HG02610 (cell line): ENCODE data around the gene TMC7.

ENCODE experiments used
- ATAC-seq: cut with Tn5 transposase; IDR thresholded peaks from one replicate; pipeline ENCODE4 v1.9.1; 2021; ENCODE audit warnings: mild to moderate bottlenecking, moderate library complexity; ENCODE audit not compliant: unreplicated experiment

Gene TMC7

GRCh38 chr16:19086322-19087199, 102.8 kb downstream of the TMC7 start:
- no peak for ATAC-seq

GRCh38 chr16:19088341-19088916, 104.7 kb downstream of the TMC7 start:
- no peak for ATAC-seq

DNA sequence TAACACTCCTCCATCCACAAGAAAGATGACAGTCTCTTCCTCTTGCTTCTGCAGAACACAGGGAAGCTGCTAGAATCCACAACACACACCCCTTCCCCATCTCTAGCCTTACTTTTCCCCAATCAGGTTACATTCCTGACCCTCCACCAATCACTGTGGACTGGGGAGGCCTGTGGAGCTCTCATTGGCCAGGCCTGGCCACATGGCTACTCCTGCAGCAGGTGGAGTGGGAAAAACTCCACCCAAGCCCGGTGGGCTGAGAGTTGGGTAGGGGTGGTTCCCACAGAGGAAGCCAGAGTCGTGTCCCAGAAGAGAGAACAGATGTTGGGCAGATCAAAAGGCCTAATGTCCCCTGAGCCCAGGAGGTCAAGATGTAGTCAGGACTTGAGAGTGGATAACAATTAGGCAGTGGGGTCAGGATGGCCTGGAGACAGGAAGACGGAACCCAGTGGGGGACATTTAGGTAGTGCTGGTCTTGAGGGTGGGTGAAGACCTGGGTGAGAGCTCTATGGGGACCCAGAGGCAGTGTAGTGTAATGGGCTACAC, 105.7 kb downstream of the TMC7 start:
- no peak for ATAC-seq

DNA sequence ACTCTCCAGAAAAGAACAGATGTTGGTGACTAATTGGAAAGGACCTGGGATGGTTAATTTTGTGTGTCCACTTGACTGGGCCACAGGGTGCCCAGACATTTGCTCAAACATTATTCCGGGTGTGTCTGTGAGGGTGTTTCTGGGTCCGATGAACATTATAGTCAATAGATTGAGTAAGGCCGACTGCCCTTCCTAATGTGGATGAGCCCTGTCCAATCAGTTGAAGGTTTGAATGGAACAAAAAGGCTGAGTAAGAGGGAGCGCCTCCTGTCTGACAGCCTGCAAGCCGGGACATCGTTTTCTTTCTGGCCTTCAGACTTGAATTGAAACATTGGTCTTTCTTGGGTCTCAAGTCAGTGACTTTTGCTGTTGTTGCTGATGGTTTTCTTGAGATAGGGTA, 107.2 kb downstream of the TMC7 start:
- no peak for ATAC-seq

DNA sequence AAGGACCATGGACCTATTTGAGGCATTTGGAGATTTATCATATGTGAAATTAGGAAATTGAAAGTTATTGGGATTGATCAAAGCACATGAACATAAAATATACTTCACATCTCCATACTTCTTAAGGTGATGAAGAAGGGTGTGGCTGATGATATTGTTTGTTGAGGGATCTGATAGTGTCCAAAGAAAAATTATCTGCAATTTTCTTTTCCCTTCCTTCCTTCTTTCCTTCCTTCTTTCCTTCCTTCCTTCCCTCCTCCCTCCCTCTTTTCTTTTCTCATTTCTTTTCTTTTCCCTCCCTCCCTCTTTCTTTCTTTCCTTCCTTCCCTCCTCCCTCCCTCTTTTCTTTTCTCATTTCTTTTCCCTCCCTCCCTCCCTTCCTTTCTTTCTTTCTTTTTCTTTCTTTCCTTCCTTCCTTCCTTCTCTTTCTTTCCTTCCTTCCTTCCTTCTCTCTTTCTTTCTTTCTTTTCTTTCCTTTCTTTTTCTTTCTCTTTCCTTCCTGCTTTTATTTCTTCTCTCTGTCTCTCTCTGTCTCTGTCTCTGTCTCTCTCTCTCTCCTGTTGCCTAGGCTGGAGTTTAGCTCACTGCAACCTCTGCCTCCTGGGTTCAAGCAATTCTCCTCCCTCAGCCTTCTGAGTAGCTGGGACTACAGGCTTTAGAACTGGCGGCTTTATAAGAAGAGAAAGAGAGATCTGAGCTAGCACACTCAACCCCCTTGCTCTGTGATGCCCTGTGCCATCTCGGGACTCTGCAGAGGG, 109.1 kb downstream of the TMC7 start:
- ATAC-seq: no peak

DNA sequence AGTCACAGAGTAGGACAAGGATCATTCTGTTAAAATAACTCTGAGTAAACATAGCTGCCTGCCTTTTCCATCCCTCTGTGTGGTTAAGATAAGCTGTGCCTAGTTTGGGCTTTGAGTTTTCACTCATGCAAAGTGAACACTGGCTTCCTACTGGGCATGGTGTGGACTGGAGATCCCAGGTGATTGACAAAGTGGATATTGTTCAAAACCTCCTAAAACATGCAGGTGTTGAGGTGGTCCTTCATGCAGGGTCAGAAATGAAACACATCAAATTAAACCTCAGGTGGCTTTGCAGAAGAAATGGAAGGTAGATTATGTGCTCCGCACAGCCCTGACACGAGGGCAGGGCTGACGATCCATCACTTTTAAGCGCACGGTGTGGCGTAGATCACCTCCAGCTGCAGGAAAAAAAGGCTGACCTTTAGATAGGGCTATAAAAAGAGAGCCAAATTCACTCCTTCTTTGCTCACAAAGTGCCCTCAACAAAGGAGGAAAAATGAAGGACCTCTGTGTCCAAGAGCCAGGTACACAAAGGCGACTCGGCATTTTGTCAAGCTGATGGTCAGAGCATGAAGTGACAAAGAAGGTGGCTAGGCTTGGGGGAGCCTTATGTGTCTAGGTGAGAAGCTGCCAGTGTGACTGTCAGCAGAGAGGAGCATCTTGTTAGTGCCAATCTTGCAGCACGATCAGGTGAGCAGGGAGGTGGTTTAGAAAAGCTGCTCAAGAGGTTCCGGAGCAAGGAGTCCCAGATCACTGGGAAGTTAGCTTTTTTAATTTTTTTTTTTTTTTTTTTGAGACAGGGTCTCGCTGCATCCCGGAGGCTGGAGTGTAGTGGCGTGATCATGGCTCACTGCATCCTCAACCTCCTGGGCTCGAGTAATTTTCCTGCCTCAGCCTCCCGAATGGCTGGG, 110.2 kb downstream of the TMC7 start:
- no peak for ATAC-seq

DNA sequence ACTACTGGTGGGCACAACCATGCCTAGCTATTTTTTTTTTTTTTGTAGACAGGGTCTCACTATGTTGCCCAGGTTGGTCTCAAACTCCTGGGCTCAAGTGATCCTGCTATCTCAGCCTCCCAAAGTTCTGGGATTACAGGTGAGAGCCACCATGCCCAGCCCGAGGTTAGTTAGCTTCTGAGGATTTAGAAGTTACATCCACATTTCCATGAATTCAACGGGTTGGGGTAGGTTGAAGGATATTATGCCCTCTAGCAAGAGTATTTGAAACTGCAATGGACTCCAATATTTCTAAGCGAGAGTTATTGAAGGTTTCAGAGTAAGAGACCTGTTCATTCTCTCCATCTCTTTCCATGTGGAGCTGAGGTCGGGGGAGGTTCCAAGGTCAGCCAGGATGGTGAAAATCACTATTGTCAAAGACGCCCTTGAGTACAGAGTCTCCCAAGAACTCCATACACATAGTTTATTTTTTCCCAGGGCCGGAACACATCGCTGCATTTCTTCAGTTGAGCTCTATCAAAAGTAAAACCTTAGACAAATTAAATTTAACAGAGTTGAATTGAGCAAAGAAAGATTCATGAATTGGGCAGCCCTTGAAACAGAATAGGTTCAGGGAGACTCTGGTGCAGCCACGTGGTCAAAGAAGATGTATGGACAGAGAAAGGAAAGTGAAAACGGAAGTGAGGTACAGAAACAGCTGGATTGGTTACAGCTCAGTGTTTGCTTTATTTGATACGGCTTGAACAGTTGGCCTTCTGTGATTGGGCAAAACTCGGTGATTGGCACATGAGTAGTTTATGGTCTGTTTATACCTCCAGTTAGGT, 111.0 kb downstream of the TMC7 start:
- ATAC-seq: no peak

DNA sequence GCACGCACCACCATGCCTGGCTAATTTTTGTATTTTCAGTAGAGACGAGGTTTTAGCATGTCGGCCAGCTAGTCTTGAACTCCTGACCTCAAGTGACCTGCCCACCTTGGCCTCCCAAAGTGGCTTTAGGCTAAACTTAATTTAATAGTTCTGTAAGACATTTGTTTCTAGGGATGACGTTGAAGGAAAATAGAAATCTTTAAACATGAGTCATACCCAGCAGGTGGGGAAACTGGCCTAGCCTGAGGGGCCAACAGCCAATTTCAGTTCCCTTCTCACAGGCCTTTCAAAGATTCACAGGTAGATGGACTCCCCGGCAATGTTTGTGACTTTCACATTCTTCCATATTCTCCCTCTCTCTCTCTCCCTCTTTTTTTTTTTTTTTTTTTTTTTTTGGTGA, 111.9 kb downstream of the TMC7 start:
- no peak for ATAC-seq

DNA sequence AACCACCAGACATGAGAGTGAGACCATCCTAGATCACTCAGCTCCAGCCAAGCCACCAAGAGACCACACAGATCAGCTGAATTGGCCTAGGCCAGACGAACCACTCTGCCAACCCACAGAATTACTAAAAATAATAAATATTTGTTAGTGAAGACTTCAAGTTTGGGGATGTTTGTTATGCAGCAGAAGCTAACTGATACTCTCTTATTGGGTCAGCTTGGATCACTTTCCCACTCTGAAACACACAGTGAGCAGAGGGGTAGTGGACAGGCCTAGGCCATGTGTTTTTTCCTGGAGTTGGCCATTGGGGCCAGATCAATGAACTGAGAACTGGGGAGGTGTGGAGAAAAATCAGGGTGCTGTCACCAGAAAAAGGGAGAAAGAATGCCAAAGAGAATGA, 114.4 kb downstream of the TMC7 start:
- ATAC-seq: no peak

- ATAC-seq: no peak
Observed at GRCh38 chr16:19102187-19102872, 118.6 kb downstream of the TMC7 start.

DNA sequence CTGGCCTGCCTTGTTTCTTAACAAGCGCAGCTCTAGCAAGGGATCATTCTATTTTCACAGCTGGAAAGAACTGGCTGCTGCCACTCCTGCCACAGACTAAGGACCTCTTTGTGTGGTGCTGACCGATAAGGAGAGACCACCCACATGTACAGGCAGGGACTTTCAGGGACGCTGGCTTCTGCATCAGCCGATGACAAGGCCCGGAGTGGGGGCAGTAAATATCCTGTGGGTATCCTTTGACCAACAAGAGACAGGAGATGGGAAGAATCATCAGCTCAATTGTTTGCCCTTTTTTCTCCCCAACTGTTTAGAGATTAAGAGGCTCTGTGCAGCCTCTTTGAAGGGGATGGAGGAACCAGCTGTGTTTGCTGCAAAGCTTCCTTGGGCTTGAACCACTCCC, 120.9 kb downstream of the TMC7 start:
- ATAC-seq: no peak

- ATAC-seq: no peak
Observed at GRCh38 chr16:19105131-19105530, 121.4 kb downstream of the TMC7 start.

DNA sequence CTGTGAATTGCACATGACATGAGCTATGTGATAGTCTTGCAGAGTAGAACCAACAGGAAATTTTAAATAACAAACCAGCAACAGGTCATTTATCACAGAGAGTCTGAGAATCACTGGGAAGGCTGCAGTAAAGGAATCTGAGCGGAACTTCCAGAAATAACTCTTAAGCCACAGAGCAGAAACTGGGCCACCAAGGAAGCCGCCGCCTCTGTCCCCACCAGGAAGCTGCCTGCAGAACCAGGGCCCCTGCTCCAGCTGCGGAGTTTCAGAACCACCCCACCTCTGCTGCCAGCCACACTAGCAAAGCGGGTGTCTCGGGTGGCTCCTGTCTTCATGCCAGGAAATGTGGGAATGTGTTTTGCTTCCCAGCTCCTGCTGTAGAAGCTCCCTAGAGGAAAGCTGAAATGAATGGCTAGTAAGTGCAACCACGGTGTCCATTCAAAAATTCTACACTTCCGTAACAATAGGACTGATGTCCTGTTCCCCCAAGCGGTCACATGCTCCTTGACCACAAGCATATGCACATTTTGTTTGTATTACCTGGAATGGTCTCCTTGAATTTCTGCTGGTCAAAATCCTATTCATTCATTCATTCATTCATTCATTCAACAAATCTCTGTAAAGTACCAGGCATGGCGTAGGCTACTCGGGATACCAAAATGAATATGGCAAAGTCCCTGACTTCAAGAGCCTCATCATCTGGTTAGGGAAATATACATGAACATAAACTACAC, 122.3 kb downstream of the TMC7 start:
- ATAC-seq: no peak

DNA sequence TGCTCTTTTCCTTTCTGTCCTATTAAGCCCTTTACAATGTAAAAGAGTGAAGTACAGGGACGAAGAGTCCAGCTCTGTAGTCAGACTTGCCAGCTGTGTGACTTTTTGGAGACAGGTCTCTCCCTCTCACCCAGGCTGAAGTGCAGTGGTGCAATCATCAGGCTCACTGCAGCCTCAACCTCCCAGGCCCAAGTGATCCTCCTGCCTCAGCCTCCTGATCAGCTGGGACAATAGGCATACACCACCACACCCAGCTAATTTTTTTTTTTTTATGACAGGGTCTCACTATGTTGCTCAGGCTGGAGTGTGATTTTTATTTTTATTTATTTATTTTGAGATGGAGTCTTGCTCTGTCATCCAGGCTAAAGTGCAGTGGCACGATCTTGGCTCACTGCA, 122.9 kb downstream of the TMC7 start:
- no peak for ATAC-seq

DNA sequence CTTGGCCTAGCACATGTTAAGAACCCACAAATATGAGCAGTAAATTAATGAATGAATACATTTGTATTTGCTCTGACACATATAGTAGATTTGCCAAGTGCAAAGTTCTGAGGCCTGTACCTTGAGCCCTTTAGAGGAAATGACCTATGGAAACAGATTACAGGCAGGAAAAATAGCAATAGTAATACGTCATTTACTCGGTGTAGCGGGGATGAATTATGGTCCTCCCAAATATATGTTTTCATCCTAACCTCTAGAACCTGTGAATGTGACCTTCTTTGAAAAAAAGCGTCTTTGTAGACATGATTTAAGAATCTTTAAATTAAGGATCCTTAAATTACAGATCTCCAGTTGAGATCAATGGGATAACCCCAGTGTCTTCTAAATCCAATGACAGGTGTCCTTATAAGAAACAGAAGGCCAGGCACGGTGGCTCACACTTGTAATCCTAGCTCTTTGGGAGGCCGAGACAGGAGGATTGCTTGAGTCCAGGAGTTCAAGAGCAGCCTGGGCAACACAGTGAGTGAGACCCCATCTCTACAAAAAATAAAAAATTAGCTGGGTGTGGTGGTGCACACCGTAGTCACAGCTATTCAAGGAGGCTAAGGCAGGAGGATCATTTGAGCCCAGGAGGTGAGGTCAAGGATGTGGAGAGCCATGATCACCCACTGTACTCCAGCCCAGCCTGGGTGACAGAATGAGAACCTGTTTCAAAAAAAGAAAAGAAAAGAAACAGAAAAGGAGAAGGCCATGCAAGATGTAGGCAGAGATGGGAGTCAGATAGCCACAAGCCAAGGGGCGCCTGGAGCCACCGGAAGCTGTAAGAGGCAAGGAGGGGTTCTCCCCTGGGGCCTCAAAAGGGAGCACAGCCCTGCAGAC, 124.9 kb downstream of the TMC7 start:
- no peak for ATAC-seq

DNA sequence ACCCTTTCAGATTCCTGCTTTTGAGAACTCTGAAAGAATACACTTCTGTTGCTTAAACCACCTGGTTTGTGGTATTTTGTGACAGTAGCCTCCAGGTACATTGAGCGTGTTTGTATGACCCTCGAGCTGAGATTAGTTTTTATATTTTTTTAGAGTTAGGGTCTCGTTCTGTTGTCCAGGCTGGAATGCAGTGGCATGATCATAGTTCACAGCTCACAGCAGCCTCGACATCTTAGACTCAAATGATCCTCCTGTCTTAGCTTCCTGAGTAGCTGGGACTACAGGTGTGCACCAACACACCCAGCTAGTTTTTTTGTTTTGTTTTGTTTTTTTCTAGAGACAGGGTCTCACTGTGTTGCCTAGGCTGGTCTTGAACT, 125.5 kb downstream of the TMC7 start:
- no peak for ATAC-seq

DNA sequence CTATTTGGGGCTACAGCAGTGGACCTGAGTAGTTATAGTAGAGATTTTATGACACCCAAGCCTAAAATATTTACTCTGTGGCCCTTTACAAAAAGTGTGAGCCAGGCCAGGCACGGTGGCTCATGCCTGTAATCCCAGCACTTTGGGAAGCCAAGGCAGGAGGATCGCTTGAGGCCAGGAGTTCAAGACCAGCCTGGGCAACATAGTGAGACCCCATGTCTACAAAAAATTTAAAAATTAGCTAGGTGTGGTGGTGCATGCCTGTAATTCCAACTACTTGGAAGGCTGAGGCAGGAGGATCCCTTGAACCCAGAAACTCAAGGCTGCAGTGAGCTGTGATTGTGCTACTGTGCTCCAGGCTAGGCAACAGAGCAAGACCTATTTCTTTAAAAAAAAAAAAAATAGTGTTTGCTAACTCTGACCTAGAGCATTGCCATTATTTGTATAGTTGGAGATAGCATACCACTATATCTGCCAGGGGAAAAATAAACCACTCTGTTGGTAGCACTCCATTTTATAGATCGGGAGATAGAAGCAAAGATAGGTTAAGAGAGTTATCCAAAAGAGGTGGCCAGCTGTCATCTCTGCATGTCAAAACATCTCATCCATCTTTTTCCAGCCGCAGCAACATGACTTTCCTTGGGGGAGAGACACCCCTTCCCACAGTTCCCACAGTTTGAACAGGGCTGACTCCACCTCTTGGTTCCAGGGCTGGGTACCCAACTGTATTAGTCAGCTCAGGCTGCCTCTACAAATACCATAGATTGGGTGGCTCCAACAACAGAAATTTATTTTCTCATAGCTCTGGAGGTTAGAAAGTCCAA, 127.0 kb downstream of the TMC7 start:
- ATAC-seq: no peak
